Large intestine (tissue), 3 donors: ENCODE results near the gene MASP2. TPM values are rescaled to one million over a fixed set of nuclear protein-coding genes. Genes with fewer than 3 reads are reported as not detected.
"Not testable (repeated sequence)": the region's sequence is repeated elsewhere in the genome, so short reads cannot be mapped to it uniquely, and the experiment has no call there.

Source experiments
- DNase-seq, 2 donors: peaks; one replicate each; pipeline versions ENCODE4 v3.0.0 to v3.0.0-alpha.2; 2013
- H3K27ac ChIP-seq: one replicate; pipeline ENCODE4 v1.5.1; 2013; ENCODE audit warnings: low read length
- H3K27me3 ChIP-seq: 2 replicates; pipeline ENCODE4 v1.6.1; 2013; ENCODE audit warnings: low read length; ENCODE audit not compliant: control insufficient read depth, insufficient read depth
- H3K36me3 ChIP-seq: 2 replicates; pipeline ENCODE4 v1.6.1; 2013; ENCODE audit warnings: low read length; ENCODE audit not compliant: control insufficient read depth, insufficient read depth
- H3K4me1 ChIP-seq: one replicate; pipeline ENCODE4 v1.6.1; 2013; ENCODE audit warnings: low read length; ENCODE audit not compliant: control insufficient read depth, insufficient read depth
- H3K4me3 ChIP-seq: one replicate; pipeline ENCODE4 v1.5.1; 2013; ENCODE audit warnings: low read length
- H3K9me3 ChIP-seq: one replicate; pipeline ENCODE4 v1.6.1; 2013; ENCODE audit warnings: mild to moderate bottlenecking, low read depth, low read length, moderate library complexity; ENCODE audit not compliant: control insufficient read depth
- WGBS: methylation state at CpG from one replicate; pipeline ENCODE4 v1.1.5; 2013; ENCODE audit warnings: low lambda C conversion rate; ENCODE audit not compliant: insufficient coverage; 5-methylcytosine and 5-hydroxymethylcytosine counted together
- polyA plus RNA-seq: library from polyadenylated mRNA; unstranded; fragments of 120-200 nt; gene quantifications from one replicate; pipeline ENCODE4 v1.2.1, GENCODE V29; 2013

Gene MASP2
- polyA plus RNA-seq, 1 donor = 5.8 TPM

DNA sequence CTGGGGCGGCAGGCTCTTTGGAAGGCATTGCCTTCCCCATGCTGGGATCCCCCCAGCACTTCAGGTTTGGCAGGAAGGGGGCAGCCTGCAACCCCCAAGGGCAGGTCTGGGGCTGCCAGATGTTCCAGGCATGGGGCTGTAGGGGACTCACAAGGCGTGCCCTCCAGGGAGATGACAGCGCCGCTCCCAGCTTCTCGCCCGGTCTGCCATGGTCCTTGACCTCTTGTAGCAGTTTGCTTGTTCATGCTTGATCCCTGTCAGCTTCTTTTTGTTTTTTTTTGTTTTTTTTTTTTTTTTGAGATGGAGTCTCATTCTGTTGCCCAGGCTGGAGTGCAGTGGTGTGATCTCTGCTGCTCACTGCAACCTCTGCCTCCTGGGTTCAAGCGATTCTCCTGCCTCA is 56.2 kb downstream of the MASP2 start:
- Histone ChIP-seq H3K4me1 (no peaks in the 10 kb centered on the region), H3K36me3 (no peaks in the 10 kb centered on the region), H3K27me3 (no peaks in the 10 kb centered on the region), H3K9me3 (no peaks in the 10 kb centered on the region), H3K4me3 (no peak overlapping the region), H3K27ac (no peak overlapping the region)
- no CpG with 5 or more reads among the region's 7 CpGs for WGBS
- no peak for DNase-seq

DNA sequence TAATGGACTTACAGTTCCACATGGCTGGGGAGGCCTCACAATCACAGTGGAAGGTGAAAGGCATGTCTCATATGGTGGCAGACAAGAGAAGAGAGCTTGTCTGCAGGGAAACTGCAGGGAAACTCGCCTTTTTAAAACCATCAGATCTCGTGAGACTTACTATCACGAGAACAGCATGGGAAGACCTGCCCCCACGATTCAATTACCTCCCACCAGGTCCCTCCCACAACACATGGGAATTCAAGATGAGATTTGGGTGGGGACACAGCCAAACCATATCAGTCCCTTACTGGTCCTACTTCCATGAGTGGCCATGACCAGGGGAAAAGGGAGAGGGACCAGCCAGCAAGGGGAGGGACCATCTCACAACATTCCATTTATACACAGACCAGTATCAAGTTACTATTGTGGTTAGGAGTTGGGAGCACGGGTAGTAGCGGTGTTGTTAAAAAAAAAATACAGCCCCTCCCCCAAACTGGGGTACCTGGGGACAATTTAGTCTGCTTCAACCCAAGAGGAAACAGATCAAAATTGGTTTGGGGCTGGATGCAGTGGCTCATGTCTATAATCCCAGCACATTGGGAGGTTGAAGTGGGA is 57.0 kb downstream of the MASP2 start:
- H3K36me3 ChIP-seq, H3K27ac ChIP-seq, H3K9me3 ChIP-seq, H3K27me3 ChIP-seq, H3K4me3 ChIP-seq, H3K4me1 ChIP-seq, DNase-seq: not testable (repeated sequence)
- no CpG with 5 or more reads among the region's 6 CpGs for WGBS

DNA sequence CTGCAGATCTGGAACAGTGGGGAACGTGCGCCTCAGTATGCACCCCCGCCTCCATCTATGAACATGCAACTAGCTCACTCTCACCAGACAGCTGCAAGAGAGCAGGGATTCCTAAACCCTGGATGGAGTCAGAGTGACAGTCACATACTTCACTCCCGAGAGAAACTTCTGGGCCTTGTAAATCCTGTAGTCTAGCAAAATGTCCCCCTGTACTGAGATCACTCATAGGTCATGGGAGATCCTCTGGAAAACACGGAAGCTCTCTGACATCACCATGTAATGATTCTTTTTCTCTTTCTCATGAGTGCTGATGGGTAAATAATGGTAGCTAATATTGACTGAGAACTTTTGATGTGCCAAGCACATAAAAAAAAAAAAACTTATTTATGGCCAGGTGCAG is 57.9 kb downstream of the MASP2 start:
- no peak for DNase-seq
- Histone ChIP-seq H3K36me3 (no peaks in the 10 kb centered on the region), H3K27ac (no peak overlapping the region), H3K9me3 (no peaks in the 10 kb centered on the region), H3K27me3 (no peaks in the 10 kb centered on the region), H3K4me3 (no peak overlapping the region), H3K4me1 (no peaks in the 10 kb centered on the region)
- 100% methylated on average over 1 of the region's 5 CpGs for WGBS

DNA sequence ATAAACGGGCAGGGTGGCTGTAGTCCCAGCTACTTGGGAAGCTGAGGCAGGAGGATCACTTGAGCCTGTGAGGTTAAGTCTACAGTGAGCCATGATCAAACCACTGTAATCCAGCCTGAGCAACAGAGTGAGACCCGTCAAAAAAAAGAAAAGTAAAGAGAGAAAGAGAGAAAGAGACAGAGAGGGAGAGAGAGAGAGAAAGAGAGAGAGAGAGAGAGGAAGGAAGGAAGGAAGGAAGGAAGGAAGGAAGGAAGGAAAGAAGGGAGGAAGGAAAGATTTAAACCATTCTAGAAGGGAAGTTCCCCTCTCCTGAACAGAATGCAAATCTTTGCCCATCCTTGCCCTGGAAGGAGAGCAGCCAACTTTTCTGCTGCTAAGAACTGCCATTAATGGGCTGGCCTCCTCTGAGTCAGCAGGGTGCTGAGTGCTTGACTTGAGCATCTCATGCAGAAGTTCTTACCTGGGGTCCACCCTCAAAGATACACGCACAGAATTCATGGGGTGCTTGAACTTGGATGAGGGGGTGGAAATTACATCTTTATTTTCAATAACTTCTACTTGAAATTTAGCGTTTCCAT is 59.1 kb downstream of the MASP2 start:
- no peaks in the 10 kb centered on the region for H3K27me3 ChIP-seq
- 89% methylated on average over 3 of the region's 4 CpGs for WGBS
- H3K36me3 ChIP-seq = no peaks in the 10 kb centered on the region
- no peak overlapping the region for H3K27ac ChIP-seq
- no peaks in the 10 kb centered on the region for H3K4me1 ChIP-seq
- H3K9me3 ChIP-seq = no peaks in the 10 kb centered on the region
- DNase-seq = no peak
- H3K4me3 ChIP-seq = no peak overlapping the region

DNA sequence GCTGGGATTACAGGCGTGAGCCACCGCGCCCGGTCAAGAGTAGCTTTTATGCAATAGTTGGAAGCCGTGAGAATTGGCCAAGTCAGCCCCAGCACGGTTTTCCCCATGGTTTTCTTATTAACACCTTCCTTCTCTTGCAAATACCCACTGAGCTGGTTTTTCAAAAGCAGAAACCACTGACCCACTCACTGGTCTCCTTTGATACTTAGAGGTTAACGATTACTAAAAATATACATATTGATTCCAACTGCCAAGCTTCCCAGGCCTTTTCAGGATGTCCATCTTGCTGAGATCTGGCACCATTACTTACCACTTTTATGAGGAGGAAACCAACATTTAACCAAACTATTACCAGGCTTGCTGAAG is 60.5 kb downstream of the MASP2 start:
- no peaks in the 10 kb centered on the region for H3K9me3 ChIP-seq
- no peak overlapping the region for H3K27ac ChIP-seq
- no peaks in the 10 kb centered on the region for H3K4me1 ChIP-seq
- 60% methylated on average over 1 of the region's 7 CpGs for WGBS
- no peaks in the 10 kb centered on the region for H3K27me3 ChIP-seq
- H3K4me3 ChIP-seq = no peak overlapping the region
- no peaks in the 10 kb centered on the region for H3K36me3 ChIP-seq
- DNase-seq = no peak

DNA sequence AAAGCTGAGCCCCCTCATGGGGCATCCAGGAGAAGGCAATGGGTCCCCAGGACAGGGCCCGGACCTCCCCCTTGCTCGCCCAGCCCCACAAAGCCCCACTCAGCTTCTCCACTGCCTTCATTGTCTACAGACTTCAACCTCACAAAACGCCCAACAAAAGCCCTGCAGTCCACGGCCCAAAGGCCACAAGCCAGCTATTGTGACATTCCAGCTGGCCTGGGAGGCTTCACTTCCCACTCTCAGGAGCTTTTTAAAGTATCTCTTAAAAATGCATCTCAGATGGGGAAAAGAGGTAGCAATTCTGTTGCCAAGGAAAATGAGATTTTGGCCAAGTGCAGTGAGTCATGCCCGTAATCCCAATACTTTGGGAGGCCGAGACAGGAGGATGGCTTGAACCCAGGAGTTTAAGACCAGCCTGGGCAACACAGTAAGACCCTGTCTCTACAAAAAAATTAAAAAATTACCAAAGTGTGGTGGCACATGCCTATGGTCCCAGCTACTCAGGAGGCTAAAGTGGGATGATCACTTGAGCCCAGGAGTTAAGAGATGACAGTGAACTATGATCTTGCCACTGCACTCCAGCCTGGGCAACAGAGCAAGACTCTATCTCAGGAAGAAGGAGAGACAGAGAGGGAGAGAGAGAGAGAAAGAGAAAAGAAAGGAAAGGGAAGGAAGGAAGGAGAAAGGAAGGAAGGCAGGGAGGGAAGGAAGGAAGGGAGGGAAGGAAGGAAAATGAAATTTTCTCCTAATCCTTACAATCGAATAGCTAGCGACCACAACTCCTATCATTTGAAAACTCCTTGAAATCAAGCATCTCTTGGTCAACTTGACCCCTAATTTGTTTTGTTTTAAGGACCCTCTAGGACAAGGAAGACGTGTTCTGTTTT is 66.0 kb downstream of the MASP2 start:
- no peak for DNase-seq
- WGBS = no CpG with 5 or more reads among the region's 9 CpGs

DNA sequence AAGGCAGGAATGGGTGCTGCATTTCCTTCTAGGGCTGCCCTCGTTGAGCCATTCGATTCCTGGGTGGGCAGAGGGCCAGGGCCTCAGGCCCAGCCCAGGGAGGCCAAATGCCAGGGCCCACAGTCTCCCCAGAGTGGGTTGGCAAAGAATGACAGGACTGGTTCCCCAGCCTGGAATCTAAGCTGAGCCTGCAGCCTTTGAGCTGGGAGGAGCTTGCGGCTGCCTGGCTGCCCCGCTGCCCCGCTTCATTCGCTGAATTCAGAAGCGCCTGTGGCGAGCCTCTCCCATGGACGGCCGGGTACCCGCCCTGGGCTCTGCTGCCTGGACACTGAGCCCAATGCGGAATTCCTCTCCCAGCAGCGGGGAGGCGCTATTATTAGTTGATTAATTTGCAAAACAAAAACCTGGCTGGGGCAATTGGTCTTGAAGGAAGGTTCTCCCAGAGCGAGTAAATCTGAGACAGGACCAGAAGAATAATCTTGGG is 66.9 kb downstream of the MASP2 start:
- Histone ChIP-seq H3K27me3 (peaks cover 3% of the 10 kb centered on the region), H3K9me3 (no peaks in the 10 kb centered on the region), H3K4me3 (no peak overlapping the region), H3K4me1 (peaks cover 9% of the 10 kb centered on the region), H3K36me3 (no peaks in the 10 kb centered on the region), H3K27ac (no peak overlapping the region)
- WGBS = no CpG with 5 or more reads among the region's 15 CpGs
- DNase-seq = peak; percentile 39 to 74

More for the DNA sequence above, 66.0 kb downstream of the MASP2 start:
- H3K9me3 ChIP-seq = no peaks in the 10 kb centered on the region
- H3K4me1 ChIP-seq = peaks cover 9% of the 10 kb centered on the region
- no peak overlapping the region for H3K4me3 ChIP-seq
- H3K27me3 ChIP-seq = peaks cover 3% of the 10 kb centered on the region
- no peaks in the 10 kb centered on the region for H3K36me3 ChIP-seq
- H3K27ac ChIP-seq = no peak overlapping the region

DNA sequence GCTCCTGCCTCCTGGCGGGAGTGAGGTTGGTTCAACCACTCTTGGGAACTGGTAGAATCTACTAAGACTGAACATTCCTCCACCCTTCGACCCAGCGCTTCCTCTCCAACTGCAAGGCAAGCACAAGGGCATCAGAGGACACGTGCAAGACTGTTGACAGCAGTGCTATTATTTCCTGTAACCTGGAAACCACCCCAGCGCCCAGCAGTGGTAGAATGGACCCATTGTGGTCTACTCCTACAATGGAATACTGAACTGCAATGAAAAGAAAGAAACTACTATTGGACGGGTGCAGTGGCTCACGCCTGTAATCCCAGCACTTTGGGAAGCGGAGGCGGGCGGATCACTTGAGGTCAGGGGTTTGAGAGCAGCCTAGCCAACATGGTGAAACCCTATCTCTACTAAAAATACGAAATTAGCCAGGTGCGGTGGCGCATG is 67.5 kb downstream of the MASP2 start:
- peaks cover 3% of the 10 kb centered on the region for H3K27me3 ChIP-seq
- no peaks in the 10 kb centered on the region for H3K36me3 ChIP-seq
- H3K4me1 ChIP-seq = peaks cover 9% of the 10 kb centered on the region
- no CpG with 5 or more reads among the region's 13 CpGs for WGBS
- no peak overlapping the region for H3K4me3 ChIP-seq
- H3K27ac ChIP-seq = no peak overlapping the region
- H3K9me3 ChIP-seq = no peaks in the 10 kb centered on the region
- DNase-seq = no peak

DNA sequence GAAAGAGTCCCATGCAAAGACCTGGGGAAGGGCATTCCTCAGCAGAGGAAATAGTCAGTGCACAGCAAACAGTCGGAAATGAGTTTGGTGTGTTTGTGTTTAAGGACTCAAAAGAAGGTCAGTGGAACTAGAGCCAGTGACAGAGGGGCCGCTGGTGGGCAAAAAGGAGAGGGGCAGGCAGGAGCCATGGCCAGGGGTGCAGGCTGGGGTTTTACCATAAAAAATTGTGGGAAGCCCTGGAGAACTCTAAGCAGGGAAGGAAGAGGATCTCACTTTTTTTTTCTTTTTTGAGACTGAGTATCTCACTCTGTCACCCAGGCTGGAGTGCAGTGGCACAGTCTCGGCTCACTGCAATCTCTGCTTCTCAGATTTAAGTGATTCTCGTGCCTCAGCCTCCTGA is 68.3 kb downstream of the MASP2 start:
- no CpG with 5 or more reads among the region's 4 CpGs for WGBS
- Histone ChIP-seq H3K36me3 (no peaks in the 10 kb centered on the region), H3K4me1 (peaks cover 9% of the 10 kb centered on the region), H3K4me3 (no peak overlapping the region), H3K9me3 (no peaks in the 10 kb centered on the region), H3K27ac (no peak overlapping the region), H3K27me3 (peaks cover 3% of the 10 kb centered on the region)
- DNase-seq = no peak
